HEK293 (cell line): Measurements from ENCODE around the gene ZNF32.

ENCODE experiments used
- CTCF ChIA-PET: fragments of 350-600 bp; formaldehyde crosslinking; extraction: SDS; loops from one replicate; lab custom pipeline; 2021; ENCODE audit warnings: antibody characterized with exemption; lab: Yijun Ruan, JAX
- POLR2A ChIA-PET: fragments of 300-600 bp; formaldehyde crosslinking; extraction: SDS; loops from one replicate; lab custom pipeline; 2020; ENCODE audit warnings: antibody characterized with exemption, inconsistent platforms; lab: Yijun Ruan, JAX
- H3K27ac ChIP-seq: fragments of 200-500 bp; sonication (Bioruptor generic); 2 replicates; pipeline ENCODE4 v1.5.1; 2014; ENCODE audit warnings: low read depth, low read length, control low read depth, inconsistent platforms; ENCODE audit errors: extremely low read depth
- H3K36me3 ChIP-seq, 2 experiments: fragments of 200-500 bp in 1 of 2; sonication (Bioruptor generic) in 1 of 2; 1 replicate in 1 of 2; 2 replicates in 1 of 2; pipeline ENCODE4 v1.5.1; 2014 to 2017; ENCODE audit warnings: inconsistent platforms in 2 of 2, low read length in 2 of 2; ENCODE audit not compliant: control insufficient read depth in 2 of 2, insufficient read depth in 1 of 2
- H3K4me1 ChIP-seq: fragments of 200-500 bp; sonication (Bioruptor generic); 2 replicates; pipeline ENCODE4 v1.5.1; 2014; ENCODE audit warnings: mild to moderate bottlenecking, low read length, inconsistent platforms; ENCODE audit not compliant: control insufficient read depth, insufficient read depth
- H3K4me3 ChIP-seq: 2 replicates; pipeline ENCODE4 v1.5.1; 2011; ENCODE audit warnings: low read depth, mild to moderate bottlenecking, control low read depth, low read length, moderate library complexity
- H3K9me3 ChIP-seq: fragments of 200-500 bp; sonication (Bioruptor generic); 2 replicates; pipeline ENCODE4 v1.5.1; 2014; ENCODE audit warnings: low read depth, low read length, inconsistent platforms; ENCODE audit not compliant: control insufficient read depth, insufficient read depth
- EGR2 ChIP-seq: fragments of 450-650 bp; formaldehyde crosslinking; IDR thresholded peaks from 2 replicates; pipeline ENCODE4 v1.5.1; 2016; ENCODE audit warnings: low read depth, missing biosample characterization, missing genetic modification characterization
- HIC1 ChIP-seq: fragments of 450-650 bp; formaldehyde crosslinking; IDR thresholded peaks from 2 replicates; pipeline ENCODE4 v1.5.1; 2016; ENCODE audit warnings: missing biosample characterization, missing genetic modification characterization
- HOXC10 ChIP-seq: sonication (generic); formaldehyde crosslinking; IDR thresholded peaks from 2 replicates; pipeline ENCODE4 v1.8.1; 2023; ENCODE audit warnings: mild to moderate bottlenecking, missing genetic modification reagents
- SP7 ChIP-seq: fragments of 450-650 bp; formaldehyde crosslinking; IDR thresholded peaks from 2 replicates; pipeline ENCODE4 v1.5.1; 2016; ENCODE audit warnings: missing biosample characterization, missing genetic modification characterization
- ZBTB48 ChIP-seq: fragments of 450-650 bp; formaldehyde crosslinking; IDR thresholded peaks from 2 replicates; pipeline ENCODE4 v1.5.1; 2016; ENCODE audit warnings: missing biosample characterization, missing genetic modification characterization
- ZIC2 ChIP-seq: fragments of 450-650 bp; formaldehyde crosslinking; IDR thresholded peaks from 2 replicates; pipeline ENCODE4 v1.5.1; 2016; ENCODE audit warnings: missing biosample characterization, missing genetic modification characterization
- ZNF112 ChIP-seq: fragments of 450-650 bp; formaldehyde crosslinking; IDR thresholded peaks from 2 replicates; pipeline ENCODE4 v1.5.0; 2017; ENCODE audit warnings: missing biosample characterization, missing genetic modification characterization
- ZNF2 ChIP-seq: fragments of 450-650 bp; formaldehyde crosslinking; IDR thresholded peaks from 2 replicates; pipeline ENCODE4 v1.5.1; 2016; ENCODE audit warnings: missing biosample characterization, missing genetic modification characterization
- ZNF202 ChIP-seq: fragments of 450-650 bp; formaldehyde crosslinking; IDR thresholded peaks from 2 replicates; pipeline ENCODE4 v1.5.1; 2016; ENCODE audit warnings: missing biosample characterization, missing genetic modification characterization, borderline replicate concordance
- ZNF24 ChIP-seq: fragments of 450-650 bp; formaldehyde crosslinking; IDR thresholded peaks from 2 replicates; pipeline ENCODE4 v1.5.1; 2016; ENCODE audit warnings: missing biosample characterization, missing genetic modification characterization
- ZNF324 ChIP-seq: fragments of 450-650 bp; formaldehyde crosslinking; IDR thresholded peaks from 2 replicates; pipeline ENCODE4 v1.5.1; 2016; ENCODE audit warnings: missing biosample characterization, missing genetic modification characterization
- ZNF335 ChIP-seq: fragments of 450-650 bp; formaldehyde crosslinking; conservative IDR thresholded peaks from 2 replicates; pipeline ENCODE4 v1.5.1; 2016; ENCODE audit warnings: missing biosample characterization, missing genetic modification characterization
- ZNF341 ChIP-seq: fragments of 450-650 bp; formaldehyde crosslinking; IDR thresholded peaks from 2 replicates; pipeline ENCODE4; 2016; ENCODE audit warnings: low read depth, missing biosample characterization, missing genetic modification characterization
- ZNF501 ChIP-seq: fragments of 450-650 bp; formaldehyde crosslinking; IDR thresholded peaks from 2 replicates; pipeline ENCODE4 v1.5.1; 2016; ENCODE audit warnings: missing biosample characterization, missing genetic modification characterization
- ZNF513 ChIP-seq: fragments of 450-650 bp; IDR thresholded peaks from 2 replicates; pipeline ENCODE4 v1.5.1; 2018; ENCODE audit warnings: missing biosample characterization, missing genetic modification characterization
- ZNF548 ChIP-seq: fragments of 450-650 bp; formaldehyde crosslinking; IDR thresholded peaks from 2 replicates; pipeline ENCODE4 v1.5.1; 2016; ENCODE audit warnings: missing biosample characterization, missing genetic modification characterization
- ZNF549 ChIP-seq: fragments of 450-650 bp; IDR thresholded peaks from 2 replicates; pipeline ENCODE4 v1.5.1; 2018; ENCODE audit warnings: missing biosample characterization, missing genetic modification characterization, mild to moderate bottlenecking, inconsistent platforms, moderate library complexity
- ZNF621 ChIP-seq: fragments of 450-650 bp; formaldehyde crosslinking; IDR thresholded peaks from 2 replicates; pipeline ENCODE4 v1.5.1; 2017; ENCODE audit warnings: missing biosample characterization, missing genetic modification characterization
- ZNF654 ChIP-seq: fragments of 450-650 bp; formaldehyde crosslinking; IDR thresholded peaks from 2 replicates; pipeline ENCODE4 v1.5.1; 2016; ENCODE audit warnings: low read depth, missing biosample characterization, missing genetic modification characterization
- ZNF660 ChIP-seq: fragments of 450-650 bp; IDR thresholded peaks from 2 replicates; pipeline ENCODE4 v1.5.1; 2018; ENCODE audit warnings: missing biosample characterization, mild to moderate bottlenecking, missing genetic modification characterization
- ZNF76 ChIP-seq: fragments of 450-650 bp; formaldehyde crosslinking; IDR thresholded peaks from 2 replicates; pipeline ENCODE4; 2016; ENCODE audit warnings: low read depth, missing biosample characterization, missing genetic modification characterization, borderline replicate concordance
- ZNF830 ChIP-seq: fragments of 450-650 bp; IDR thresholded peaks from 2 replicates; pipeline ENCODE4 v1.5.0; 2018; ENCODE audit warnings: missing biosample characterization, missing genetic modification characterization, low read depth, mild to moderate bottlenecking, moderate library complexity
- ZSCAN16 ChIP-seq: fragments of 450-650 bp; formaldehyde crosslinking; IDR thresholded peaks from 2 replicates; pipeline ENCODE4 v1.5.1; 2016; ENCODE audit warnings: missing biosample characterization, missing genetic modification characterization
- ZSCAN23 ChIP-seq: fragments of 450-650 bp; formaldehyde crosslinking; IDR thresholded peaks from 2 replicates; pipeline ENCODE4 v1.5.1; 2016; ENCODE audit warnings: missing biosample characterization, missing genetic modification characterization
- ZSCAN5A ChIP-seq: fragments of 450-650 bp; formaldehyde crosslinking; IDR thresholded peaks from 2 replicates; pipeline ENCODE4 v1.5.1; 2016; ENCODE audit warnings: missing biosample characterization, missing genetic modification characterization
- TF ChIP-seq, protein P1 (sequence below): sonication (generic); formaldehyde crosslinking; IDR thresholded peaks from 2 replicates; pipeline ENCODE4 v1.8.1; 2022; ENCODE audit warnings: mild to moderate bottlenecking, moderate library complexity, missing genetic modification reagents
- TF ChIP-seq, protein P2 (sequence below): fragments of 450-650 bp; formaldehyde crosslinking; IDR thresholded peaks from 2 replicates; pipeline ENCODE4 v1.5.0; 2017; ENCODE audit warnings: missing biosample characterization, missing genetic modification characterization, borderline replicate concordance

Gene ZNF32

GRCh38 chr10:43691485-43691884 lies 42.8 kb upstream of the ZNF32 start:
- H3K27ac ChIP-seq, result no peak overlapping the region
- H3K9me3 ChIP-seq, result no peaks in the 10 kb centered on the region
- TF ChIP-seq ZNF548 (tag by site-specific recombination) (no peak), ZNF660 (tag by site-specific recombination) (no peak), ZNF202 (tag by site-specific recombination) (no peak), HOXC10 (CRISPR knock-in tag) (no peak), ZNF24 (no peak), ZNF621 (no peak), ZSCAN23 (tag by site-specific recombination) (no peak), ZNF76 (tag by site-specific recombination) (no peak), HIC1 (tag by site-specific recombination) (no peak), ZNF324 (tag by site-specific recombination) (no peak), ZNF549 (tag by site-specific recombination) (no peak), ZBTB48 (tag by site-specific recombination) (no peak), ZNF830 (no peak), ZNF112 (no peak), ZNF513 (tag by site-specific recombination) (no peak)
- TF ChIP-seq, protein P1, sequence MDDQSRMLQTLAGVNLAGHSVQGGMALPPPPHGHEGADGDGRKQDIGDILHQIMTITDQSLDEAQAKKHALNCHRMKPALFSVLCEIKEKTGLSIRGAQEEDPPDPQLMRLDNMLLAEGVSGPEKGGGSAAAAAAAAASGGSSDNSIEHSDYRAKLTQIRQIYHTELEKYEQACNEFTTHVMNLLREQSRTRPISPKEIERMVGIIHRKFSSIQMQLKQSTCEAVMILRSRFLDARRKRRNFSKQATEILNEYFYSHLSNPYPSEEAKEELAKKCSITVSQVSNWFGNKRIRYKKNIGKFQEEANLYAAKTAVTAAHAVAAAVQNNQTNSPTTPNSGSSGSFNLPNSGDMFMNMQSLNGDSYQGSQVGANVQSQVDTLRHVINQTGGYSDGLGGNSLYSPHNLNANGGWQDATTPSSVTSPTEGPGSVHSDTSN (CRISPR knock-in tag), result no peak
- TF ChIP-seq, protein P2, sequence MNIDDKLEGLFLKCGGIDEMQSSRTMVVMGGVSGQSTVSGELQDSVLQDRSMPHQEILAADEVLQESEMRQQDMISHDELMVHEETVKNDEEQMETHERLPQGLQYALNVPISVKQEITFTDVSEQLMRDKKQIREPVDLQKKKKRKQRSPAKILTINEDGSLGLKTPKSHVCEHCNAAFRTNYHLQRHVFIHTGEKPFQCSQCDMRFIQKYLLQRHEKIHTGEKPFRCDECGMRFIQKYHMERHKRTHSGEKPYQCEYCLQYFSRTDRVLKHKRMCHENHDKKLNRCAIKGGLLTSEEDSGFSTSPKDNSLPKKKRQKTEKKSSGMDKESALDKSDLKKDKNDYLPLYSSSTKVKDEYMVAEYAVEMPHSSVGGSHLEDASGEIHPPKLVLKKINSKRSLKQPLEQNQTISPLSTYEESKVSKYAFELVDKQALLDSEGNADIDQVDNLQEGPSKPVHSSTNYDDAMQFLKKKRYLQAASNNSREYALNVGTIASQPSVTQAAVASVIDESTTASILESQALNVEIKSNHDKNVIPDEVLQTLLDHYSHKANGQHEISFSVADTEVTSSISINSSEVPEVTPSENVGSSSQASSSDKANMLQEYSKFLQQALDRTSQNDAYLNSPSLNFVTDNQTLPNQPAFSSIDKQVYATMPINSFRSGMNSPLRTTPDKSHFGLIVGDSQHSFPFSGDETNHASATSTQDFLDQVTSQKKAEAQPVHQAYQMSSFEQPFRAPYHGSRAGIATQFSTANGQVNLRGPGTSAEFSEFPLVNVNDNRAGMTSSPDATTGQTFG (tag by site-specific recombination), result no peak
- ChIA-PET CTCF (interaction anchor here (0.6 to 2.9 kb wide), 4 partner anchors 11 to 682 kb away, joined by 3 to 10 read pairs (median 6); no protein-coding TSS in a partner anchor), POLR2A (no interaction called here)
- H3K4me1 ChIP-seq, result no peaks in the 10 kb centered on the region
- no peaks in the 10 kb centered on the region for H3K36me3 ChIP-seq
- no peak overlapping the region for H3K4me3 ChIP-seq

- H3K4me3 ChIP-seq, result peak overlapping the region; percentile 35
- H3K36me3 ChIP-seq, result no peaks in the 10 kb centered on the region
- POLR2A ChIA-PET, result no interaction called here
- H3K27ac ChIP-seq, result no peak overlapping the region
- H3K9me3 ChIP-seq, result no peaks in the 10 kb centered on the region
- no peaks in the 10 kb centered on the region for H3K4me1 ChIP-seq
- CTCF ChIA-PET, result interaction anchor here (0.5 to 2.9 kb wide), 34 partner anchors 8 to 1235 kb away, joined by 3 to 8 read pairs (median 4); partner anchors contain the start of gene CXCL12
- peak; percentile 86 for TF ChIP-seq ZNF341 (tag by site-specific recombination)
- no peak for TF ChIP-seq EGR2 (tag by site-specific recombination)
- TF ChIP-seq ZIC2 (tag by site-specific recombination), result peak; percentile 86
- TF ChIP-seq SP7 (tag by site-specific recombination), result peak; percentile 33; the same call in 1 of the 2 replicates
- TF ChIP-seq ZNF654 (tag by site-specific recombination), result peak; percentile 14
- peak; percentile 95 for TF ChIP-seq ZNF2 (tag by site-specific recombination)
- no peak for TF ChIP-seq ZSCAN16 (tag by site-specific recombination)
- TF ChIP-seq ZNF335 (tag by site-specific recombination), result peak; percentile 81
- 0 out of 2 replicates have a peak, but pooled peaks have one; percentile 48 for TF ChIP-seq ZSCAN5A (tag by site-specific recombination)
- TF ChIP-seq ZNF501 (tag by site-specific recombination), result 0 out of 2 replicates have a peak, but pooled peaks have one; percentile 33
Observed at GRCh38 chr10:43689955-43690771, 41.5 kb upstream of the ZNF32 start.
